Measurements from ENCODE around the gene SYNJ2.

- TF ChIP-seq CTCF (IDR thresholded peaks at IDR 0.05; ENCODE audit: low read depth, low read length) (no peak), POLR2A (IDR thresholded peaks at IDR 0.05; ENCODE audit: extremely low read depth, insufficient read length) (no peak)
These were observed 67.7 kb downstream of the SYNJ2 start for GRCh38 chr6:158049055-158050028.

All from NB4 (cell line).